ENCODE measurements around the gene MPDZ.

MPDZ gene

DNA sequence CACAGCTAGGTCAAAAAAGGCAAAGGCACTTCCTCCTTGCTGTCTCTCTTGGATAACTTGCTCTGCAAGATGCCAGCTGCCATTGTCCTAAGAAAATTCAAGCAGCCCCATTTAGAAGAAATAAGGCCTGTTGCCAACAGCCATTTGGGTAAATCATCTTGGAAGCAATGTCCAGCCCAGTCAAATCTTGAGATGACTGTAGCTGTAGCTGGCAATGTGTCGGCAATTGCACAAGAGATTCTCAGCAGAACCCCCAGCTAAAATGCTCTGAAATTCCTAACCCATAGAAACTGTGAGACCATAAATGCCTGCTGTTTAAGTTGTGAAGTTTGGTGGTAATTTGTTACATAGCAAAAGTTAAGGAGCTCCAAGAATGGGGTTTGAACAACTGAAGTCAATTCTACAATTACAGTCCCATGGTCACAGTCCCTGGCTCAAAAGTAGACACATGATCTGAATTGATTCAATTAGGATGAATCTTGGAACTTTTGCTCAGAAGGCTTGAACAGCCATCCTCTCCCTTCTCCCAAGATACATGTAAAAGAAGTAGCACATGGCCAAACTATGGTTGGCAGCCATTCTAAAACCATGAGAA, 151.1 kb downstream of the MPDZ start:
- FAIRE-seq (no peak), DNase-seq (ENCODE audit: insufficient read length) (no peak)
- TF ChIP-seq POLR2A (IDR thresholded peaks at IDR 0.05; ENCODE audit: low read depth, low read length) (no peak), TAF1 (IDR thresholded peaks at IDR 0.05; ENCODE audit: borderline replicate concordance, low read depth, low read length) (no peak), POLR2AphosphoS5 (IDR thresholded peaks at IDR 0.05; ENCODE audit: low read depth, low read length) (no peak)

- FAIRE-seq (no peak), DNase-seq (ENCODE audit: insufficient read length) (no peak)
- TF ChIP-seq POLR2A (IDR thresholded peaks at IDR 0.05; ENCODE audit: low read depth, low read length) (no peak), TAF1 (IDR thresholded peaks at IDR 0.05; ENCODE audit: borderline replicate concordance, low read depth, low read length) (no peak), POLR2AphosphoS5 (IDR thresholded peaks at IDR 0.05; ENCODE audit: low read depth, low read length) (no peak)
Measured at GRCh38 chr9:13127131-13127530, 152.4 kb downstream of the MPDZ start.

- FAIRE-seq = no peak
- DNase-seq (ENCODE audit: insufficient read length) = no peak
- TF ChIP-seq POLR2AphosphoS5 (IDR thresholded peaks at IDR 0.05; ENCODE audit: low read depth, low read length) = no peak
- TF ChIP-seq TAF1 (IDR thresholded peaks at IDR 0.05; ENCODE audit: borderline replicate concordance, low read depth, low read length) = no peak
- TF ChIP-seq POLR2A (IDR thresholded peaks at IDR 0.05; ENCODE audit: low read depth, low read length) = no peak
Measured at GRCh38 chr9:13125261-13125660, 154.2 kb downstream of the MPDZ start.

DNA sequence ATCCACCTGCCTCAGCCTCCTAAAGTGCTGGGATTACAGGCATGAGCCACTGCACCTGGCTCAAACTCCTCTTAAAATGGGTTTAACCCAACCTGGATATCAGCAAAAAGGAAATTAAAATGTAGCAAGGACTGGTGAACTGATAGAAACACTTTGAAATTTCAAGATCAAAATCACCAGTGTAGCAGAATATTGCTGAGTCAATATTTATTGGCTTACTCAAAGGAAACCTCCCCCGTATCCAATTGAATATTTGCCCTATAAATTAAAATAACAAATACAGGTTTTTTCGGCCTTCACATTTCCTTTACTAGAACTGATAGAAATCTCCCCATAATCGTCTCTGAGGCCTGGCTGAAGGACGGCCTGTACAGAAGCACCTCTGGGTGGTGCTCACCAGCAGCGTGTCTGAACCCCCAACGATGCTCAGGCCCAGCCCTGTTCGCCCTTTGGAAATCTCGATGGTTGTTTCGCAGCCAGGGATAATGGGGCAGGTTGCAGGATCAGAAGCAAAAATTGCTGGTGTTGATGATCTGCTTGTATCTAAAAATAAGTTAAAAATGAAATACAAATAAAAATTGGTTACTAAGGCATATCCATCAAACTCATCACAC, 156.6 kb downstream of the MPDZ start:
- no peak for TF ChIP-seq TAF1 (IDR thresholded peaks at IDR 0.05; ENCODE audit: borderline replicate concordance, low read depth, low read length)
- no peak for TF ChIP-seq POLR2AphosphoS5 (IDR thresholded peaks at IDR 0.05; ENCODE audit: low read depth, low read length)
- DNase-seq (ENCODE audit: insufficient read length) (no peak), FAIRE-seq (no peak)

DNA sequence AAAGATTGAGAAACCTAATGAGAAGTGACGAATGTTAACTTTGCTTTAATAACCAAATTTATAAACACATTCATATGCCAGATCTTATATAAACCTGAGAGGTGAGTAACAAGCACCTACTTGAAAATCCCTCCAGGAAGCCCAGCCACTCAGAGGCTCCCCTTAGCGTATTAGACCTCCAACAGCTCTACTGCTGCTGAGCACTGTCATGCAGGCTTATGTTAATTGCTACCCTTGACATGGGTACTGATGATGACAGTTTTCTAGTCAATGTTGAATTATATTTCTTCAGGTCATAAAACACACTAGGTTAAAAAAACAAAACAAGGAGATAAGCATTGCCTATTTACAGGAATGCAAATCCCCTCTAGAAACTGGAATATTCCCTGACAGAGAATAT, 161.2 kb downstream of the MPDZ start:
- no peak for FAIRE-seq
- DNase-seq (ENCODE audit: insufficient read length) = no peak
- TF ChIP-seq TAF1 (IDR thresholded peaks at IDR 0.05; ENCODE audit: borderline replicate concordance, low read depth, low read length) (no peak), POLR2A (IDR thresholded peaks at IDR 0.05; ENCODE audit: low read depth, low read length) (no peak), POLR2AphosphoS5 (IDR thresholded peaks at IDR 0.05; ENCODE audit: low read depth, low read length) (no peak)

DNA sequence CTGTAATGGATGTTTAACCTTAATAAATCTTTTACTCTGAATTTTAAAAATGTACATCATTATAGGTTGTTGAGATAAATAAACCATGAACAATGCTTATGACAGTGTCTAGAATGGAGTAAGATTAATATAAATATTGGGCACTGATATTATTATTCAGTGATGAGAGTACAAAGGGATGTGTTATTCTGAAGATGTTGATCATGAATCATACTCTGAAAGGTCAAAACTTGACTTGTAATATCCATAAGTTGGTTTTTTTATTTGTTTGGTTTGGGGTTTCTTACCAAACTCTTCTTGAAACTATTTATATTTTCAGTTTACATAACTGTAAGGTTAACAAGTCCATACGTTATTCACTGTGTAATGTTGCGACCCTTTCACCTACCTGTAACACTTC, 163.2 kb downstream of the MPDZ start:
- DNase-seq (ENCODE audit: insufficient read length) (no peak), FAIRE-seq (no peak)
- TF ChIP-seq POLR2AphosphoS5 (IDR thresholded peaks at IDR 0.05; ENCODE audit: low read depth, low read length) (no peak), POLR2A (IDR thresholded peaks at IDR 0.05; ENCODE audit: low read depth, low read length) (no peak), TAF1 (IDR thresholded peaks at IDR 0.05; ENCODE audit: borderline replicate concordance, low read depth, low read length) (no peak)

DNA sequence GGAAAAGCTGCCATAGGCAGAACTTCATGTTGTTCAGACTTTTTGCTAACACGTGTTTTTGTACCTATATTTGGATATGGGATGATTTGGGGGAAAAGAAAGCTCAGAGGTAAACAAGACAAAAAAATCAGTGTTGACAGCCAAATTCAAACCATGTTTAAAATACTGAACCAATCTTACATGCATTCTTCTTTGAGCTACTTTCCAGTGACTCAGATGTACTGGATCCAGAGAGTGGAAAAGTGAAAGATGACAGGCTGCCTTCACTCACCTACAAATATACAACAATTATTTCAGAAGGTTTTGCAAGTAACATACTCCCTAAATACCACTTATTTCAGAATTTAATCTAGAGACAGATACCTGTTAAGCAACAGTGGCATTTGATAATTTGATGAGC, 165.7 kb downstream of the MPDZ start:
- no peak for DNase-seq (ENCODE audit: insufficient read length)
- no peak for TF ChIP-seq POLR2AphosphoS5 (IDR thresholded peaks at IDR 0.05; ENCODE audit: low read depth, low read length)
- no peak for TF ChIP-seq TAF1 (IDR thresholded peaks at IDR 0.05; ENCODE audit: borderline replicate concordance, low read depth, low read length)
- no peak for TF ChIP-seq POLR2A (IDR thresholded peaks at IDR 0.05; ENCODE audit: low read depth, low read length)
- FAIRE-seq = no peak

DNA sequence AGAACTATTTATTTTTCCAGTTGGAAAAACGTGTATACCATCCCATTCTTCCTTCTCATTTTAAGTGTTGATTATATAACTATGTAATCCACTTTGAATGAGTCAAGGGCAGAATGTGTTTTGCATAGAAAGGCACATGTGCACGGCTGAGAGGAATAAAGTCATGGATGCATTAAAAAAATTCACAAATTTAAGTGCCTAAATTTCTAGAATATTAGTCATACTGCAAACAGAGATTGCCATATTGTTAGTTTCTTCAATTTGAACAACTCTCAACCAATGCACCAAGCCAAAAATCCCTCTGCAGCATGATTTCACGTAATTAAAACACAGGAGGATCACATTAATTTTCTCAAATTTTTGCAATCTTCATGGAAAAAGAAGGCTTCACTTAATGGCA, 166.3 kb downstream of the MPDZ start:
- DNase-seq (ENCODE audit: insufficient read length) = no peak
- FAIRE-seq = no peak
- TF ChIP-seq POLR2A (IDR thresholded peaks at IDR 0.05; ENCODE audit: low read depth, low read length) (no peak), TAF1 (IDR thresholded peaks at IDR 0.05; ENCODE audit: borderline replicate concordance, low read depth, low read length) (no peak), POLR2AphosphoS5 (IDR thresholded peaks at IDR 0.05; ENCODE audit: low read depth, low read length) (no peak)

GRCh38 chr9:13111778-13112177, 167.7 kb downstream of the MPDZ start:
- no peak for DNase-seq (ENCODE audit: insufficient read length)
- no peak for FAIRE-seq
- TF ChIP-seq POLR2AphosphoS5 (IDR thresholded peaks at IDR 0.05; ENCODE audit: low read depth, low read length) (no peak), POLR2A (IDR thresholded peaks at IDR 0.05; ENCODE audit: low read depth, low read length) (no peak), TAF1 (IDR thresholded peaks at IDR 0.05; ENCODE audit: borderline replicate concordance, low read depth, low read length) (no peak)

DNA sequence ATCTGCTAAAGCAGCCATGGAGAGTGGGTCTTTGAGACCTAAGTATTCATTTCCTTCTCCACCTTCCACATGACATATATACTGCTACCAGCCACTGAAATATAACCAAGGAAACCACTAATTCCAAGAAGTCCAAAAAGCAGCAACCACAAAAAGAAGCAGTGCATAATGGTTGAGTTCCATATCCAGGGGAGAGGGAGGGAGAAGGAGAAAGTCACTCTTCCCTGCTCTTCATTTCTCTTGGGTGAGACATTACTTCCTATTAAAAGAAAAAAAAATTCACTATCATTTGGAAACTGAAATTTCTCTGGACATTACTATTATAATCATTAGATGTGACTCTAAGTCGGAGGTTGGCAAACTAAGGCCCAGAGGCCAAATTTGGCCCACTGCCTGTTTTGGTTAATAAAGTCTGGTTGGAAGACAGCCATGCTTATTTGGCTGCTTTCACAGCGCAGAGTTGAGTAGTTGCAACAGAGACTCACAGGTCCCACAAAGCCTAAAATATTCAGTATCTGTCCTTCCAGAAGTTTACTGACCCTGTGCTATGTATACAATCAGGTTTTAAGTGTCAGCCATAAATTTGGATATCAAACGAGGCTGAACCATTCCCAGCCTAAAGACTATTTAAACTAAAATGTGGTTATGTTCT, 168.6 kb downstream of the MPDZ start:
- no peak for FAIRE-seq
- TF ChIP-seq TAF1 (IDR thresholded peaks at IDR 0.05; ENCODE audit: borderline replicate concordance, low read depth, low read length) (no peak), POLR2AphosphoS5 (IDR thresholded peaks at IDR 0.05; ENCODE audit: low read depth, low read length) (no peak), POLR2A (IDR thresholded peaks at IDR 0.05; ENCODE audit: low read depth, low read length) (no peak)
- DNase-seq (ENCODE audit: insufficient read length) = no peak

- TF ChIP-seq POLR2A (IDR thresholded peaks at IDR 0.05; ENCODE audit: low read depth, low read length) = no peak
- no peak for TF ChIP-seq TAF1 (IDR thresholded peaks at IDR 0.05; ENCODE audit: borderline replicate concordance, low read depth, low read length)
- no peak for TF ChIP-seq POLR2AphosphoS5 (IDR thresholded peaks at IDR 0.05; ENCODE audit: low read depth, low read length)
- FAIRE-seq (no peak), DNase-seq (ENCODE audit: insufficient read length) (no peak)
Measured at GRCh38 chr9:13109781-13110180, 169.7 kb downstream of the MPDZ start.

- TF ChIP-seq POLR2AphosphoS5 (IDR thresholded peaks at IDR 0.05; ENCODE audit: low read depth, low read length) = no peak
- TF ChIP-seq TAF1 (IDR thresholded peaks at IDR 0.05; ENCODE audit: borderline replicate concordance, low read depth, low read length) = no peak
- TF ChIP-seq POLR2A (IDR thresholded peaks at IDR 0.05; ENCODE audit: low read depth, low read length) = no peak
- FAIRE-seq = no peak
- no peak for DNase-seq (ENCODE audit: insufficient read length)
Measured at GRCh38 chr9:13107008-13107407, 172.5 kb downstream of the MPDZ start.
